HEK293 (cell line): ENCODE results near the gene RBMS1.

Experiments used
- RBAK ChIP-seq: fragments of 450-650 bp; formaldehyde crosslinking; IDR thresholded peaks from 2 replicates; pipeline ENCODE4 v1.5.1; 2016; ENCODE audit warnings: missing biosample characterization, missing genetic modification characterization
- ZEB2 ChIP-seq: fragments of 450-650 bp; formaldehyde crosslinking; IDR thresholded peaks from 2 replicates; pipeline ENCODE4 v1.5.1; 2016; ENCODE audit warnings: missing biosample characterization, missing genetic modification characterization
- ZNF138 ChIP-seq: fragments of 450-650 bp; formaldehyde crosslinking; IDR thresholded peaks from 2 replicates; pipeline ENCODE4 v1.5.1; 2016; ENCODE audit warnings: missing biosample characterization, missing genetic modification characterization, borderline replicate concordance
- ZNF549 ChIP-seq: fragments of 450-650 bp; IDR thresholded peaks from 2 replicates; pipeline ENCODE4 v1.5.1; 2018; ENCODE audit warnings: missing biosample characterization, missing genetic modification characterization, mild to moderate bottlenecking, inconsistent platforms, moderate library complexity
- TF ChIP-seq, protein P1 (sequence below): fragments of 450-650 bp; formaldehyde crosslinking; IDR thresholded peaks from 2 replicates; pipeline ENCODE4 v1.5.1; 2016; ENCODE audit warnings: missing biosample characterization, missing genetic modification characterization
- TF ChIP-seq, protein P2 (sequence below): fragments of 450-650 bp; formaldehyde crosslinking; IDR thresholded peaks from 2 replicates; pipeline ENCODE4 v1.5.1; 2016; ENCODE audit warnings: missing biosample characterization, missing genetic modification characterization

DNA sequence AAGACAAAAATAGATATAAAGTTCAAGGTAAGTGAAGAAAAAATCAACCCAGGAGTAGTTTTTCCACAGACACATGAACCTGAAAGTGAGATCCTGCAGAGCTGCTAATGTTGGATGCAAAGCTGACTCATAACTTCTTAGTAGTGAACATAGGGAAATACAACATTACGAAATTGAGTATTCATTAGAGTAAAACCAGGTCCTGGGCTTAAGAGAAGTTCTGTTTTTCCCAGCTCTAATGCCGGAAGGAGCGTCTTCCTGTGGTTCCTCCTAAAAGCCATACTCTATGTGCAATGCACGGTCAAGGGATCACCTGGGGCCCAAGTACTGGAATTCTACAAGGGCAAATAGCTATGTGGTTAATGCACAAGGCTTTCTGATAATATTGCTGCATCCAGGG lies 141.7 kb downstream of the RBMS1 start:
- TF ChIP-seq, protein P1, sequence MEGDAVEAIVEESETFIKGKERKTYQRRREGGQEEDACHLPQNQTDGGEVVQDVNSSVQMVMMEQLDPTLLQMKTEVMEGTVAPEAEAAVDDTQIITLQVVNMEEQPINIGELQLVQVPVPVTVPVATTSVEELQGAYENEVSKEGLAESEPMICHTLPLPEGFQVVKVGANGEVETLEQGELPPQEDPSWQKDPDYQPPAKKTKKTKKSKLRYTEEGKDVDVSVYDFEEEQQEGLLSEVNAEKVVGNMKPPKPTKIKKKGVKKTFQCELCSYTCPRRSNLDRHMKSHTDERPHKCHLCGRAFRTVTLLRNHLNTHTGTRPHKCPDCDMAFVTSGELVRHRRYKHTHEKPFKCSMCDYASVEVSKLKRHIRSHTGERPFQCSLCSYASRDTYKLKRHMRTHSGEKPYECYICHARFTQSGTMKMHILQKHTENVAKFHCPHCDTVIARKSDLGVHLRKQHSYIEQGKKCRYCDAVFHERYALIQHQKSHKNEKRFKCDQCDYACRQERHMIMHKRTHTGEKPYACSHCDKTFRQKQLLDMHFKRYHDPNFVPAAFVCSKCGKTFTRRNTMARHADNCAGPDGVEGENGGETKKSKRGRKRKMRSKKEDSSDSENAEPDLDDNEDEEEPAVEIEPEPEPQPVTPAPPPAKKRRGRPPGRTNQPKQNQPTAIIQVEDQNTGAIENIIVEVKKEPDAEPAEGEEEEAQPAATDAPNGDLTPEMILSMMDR (tag by site-specific recombination) = no peak
- TF ChIP-seq, protein P2, sequence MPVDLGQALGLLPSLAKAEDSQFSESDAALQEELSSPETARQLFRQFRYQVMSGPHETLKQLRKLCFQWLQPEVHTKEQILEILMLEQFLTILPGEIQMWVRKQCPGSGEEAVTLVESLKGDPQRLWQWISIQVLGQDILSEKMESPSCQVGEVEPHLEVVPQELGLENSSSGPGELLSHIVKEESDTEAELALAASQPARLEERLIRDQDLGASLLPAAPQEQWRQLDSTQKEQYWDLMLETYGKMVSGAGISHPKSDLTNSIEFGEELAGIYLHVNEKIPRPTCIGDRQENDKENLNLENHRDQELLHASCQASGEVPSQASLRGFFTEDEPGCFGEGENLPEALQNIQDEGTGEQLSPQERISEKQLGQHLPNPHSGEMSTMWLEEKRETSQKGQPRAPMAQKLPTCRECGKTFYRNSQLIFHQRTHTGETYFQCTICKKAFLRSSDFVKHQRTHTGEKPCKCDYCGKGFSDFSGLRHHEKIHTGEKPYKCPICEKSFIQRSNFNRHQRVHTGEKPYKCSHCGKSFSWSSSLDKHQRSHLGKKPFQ (tag by site-specific recombination) = no peak
- TF ChIP-seq ZEB2 (tag by site-specific recombination) (no peak), ZNF549 (tag by site-specific recombination) (no peak), RBAK (tag by site-specific recombination) (no peak), ZNF138 (no peak)
